SK-N-SH (cell line): ENCODE data around the gene RAP1GAP.

Experiments used
- CHD2 ChIP-seq: fragments of 150-350 bp; IDR thresholded peaks from 2 replicates; pipeline ENCODE4 v1.6.1; 2018; ENCODE audit warnings: low read length; ENCODE audit not compliant: partially characterized antibody
- EZH2phosphoT487 ChIP-seq: fragments of 200-600 bp; sonication (generic); IDR thresholded peaks from 2 replicates; pipeline ENCODE4 v1.6.1; 2017; ENCODE audit warnings: low read depth, mixed run types, mild to moderate bottlenecking, antibody characterized with exemption, moderate library complexity, borderline replicate concordance
- GABPA ChIP-seq: IDR thresholded peaks from 2 replicates; pipeline ENCODE4 v1.4.0; 2012; ENCODE audit warnings: low read depth, mild to moderate bottlenecking
- POLR2AphosphoS5 ChIP-seq: IDR thresholded peaks from 2 replicates; pipeline ENCODE4 v1.6.1; 2012; ENCODE audit warnings: low read depth, low read length
- RAD21 ChIP-seq: IDR thresholded peaks from 2 replicates; pipeline ENCODE4 v1.6.1; 2012; ENCODE audit warnings: mild to moderate bottlenecking, low read length
- TAF1 ChIP-seq: IDR thresholded peaks from 2 replicates; pipeline ENCODE4 v1.6.1; 2012; ENCODE audit warnings: low read depth, mild to moderate bottlenecking, low read length, moderate library complexity, borderline replicate concordance
- TCF12 ChIP-seq: IDR thresholded peaks from 2 replicates; pipeline ENCODE4 v1.4.0; 2012
- TF ChIP-seq, protein P1 (sequence below): IDR thresholded peaks from 2 replicates; pipeline ENCODE4 v1.4.0; 2012; ENCODE audit warnings: low read depth
- TF ChIP-seq, protein P2 (sequence below): IDR thresholded peaks from 2 replicates; pipeline ENCODE4; 2012
- TF ChIP-seq, protein P3 (sequence below): fragments of 200-600 bp; sonication (generic); IDR thresholded peaks from 2 replicates; pipeline ENCODE4 v1.6.1; 2017; ENCODE audit warnings: antibody characterized with exemption, mild to moderate bottlenecking, moderate library complexity
- TF ChIP-seq, protein P4 (sequence below): IDR thresholded peaks from 2 replicates; pipeline ENCODE4 v1.6.1; 2012; ENCODE audit warnings: mild to moderate bottlenecking, low read depth, low read length, moderate library complexity

DNA sequence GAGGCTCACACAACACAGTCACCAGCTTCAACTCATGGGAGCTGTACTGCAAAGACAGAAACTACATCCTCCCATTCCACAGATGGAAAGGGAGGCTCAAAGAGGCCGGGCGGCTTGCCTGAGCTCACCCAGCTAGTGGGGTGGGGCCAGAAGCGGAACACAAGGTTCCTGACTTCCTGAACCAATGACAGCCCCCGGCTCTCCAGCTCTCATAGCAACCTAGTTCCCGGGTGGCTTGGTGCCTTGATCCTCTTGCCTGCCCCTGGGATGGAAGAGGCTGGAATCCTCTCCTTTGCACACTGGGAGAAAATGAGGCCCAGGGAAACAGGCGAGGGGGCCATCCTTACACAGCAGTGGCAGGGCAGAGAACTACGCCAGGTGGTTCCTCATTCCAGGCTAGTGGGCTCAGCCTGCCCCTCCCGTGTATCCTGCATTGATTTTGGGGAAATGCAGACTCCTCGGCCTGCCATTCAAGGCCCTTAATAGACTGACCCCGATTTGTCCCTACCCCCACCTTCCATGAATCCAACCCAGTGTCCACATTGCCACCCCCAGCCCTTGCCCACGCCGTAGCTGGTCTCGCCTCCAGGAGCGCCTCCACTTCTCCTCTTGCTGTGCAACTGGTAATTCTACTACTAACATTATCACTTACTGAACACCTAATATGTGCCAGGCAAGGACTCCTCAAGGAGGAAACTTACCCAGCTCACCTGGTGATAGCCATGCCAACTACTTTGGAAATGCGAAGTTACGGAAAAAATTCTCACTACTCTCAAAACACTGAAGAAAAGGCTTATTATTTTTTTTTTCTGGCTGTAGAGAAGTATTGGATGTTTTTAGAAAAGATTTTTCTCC lies 5.0 kb downstream of the RAP1GAP start:
- TF ChIP-seq GABPA (no peak), RAD21 (no peak), CHD2 (no peak), TCF12 (no peak), EZH2phosphoT487 (no peak), POLR2AphosphoS5 (no peak), TAF1 (no peak)
- TF ChIP-seq, protein P1, sequence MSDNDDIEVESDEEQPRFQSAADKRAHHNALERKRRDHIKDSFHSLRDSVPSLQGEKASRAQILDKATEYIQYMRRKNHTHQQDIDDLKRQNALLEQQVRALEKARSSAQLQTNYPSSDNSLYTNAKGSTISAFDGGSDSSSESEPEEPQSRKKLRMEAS, result no peak
- TF ChIP-seq, protein P2, sequence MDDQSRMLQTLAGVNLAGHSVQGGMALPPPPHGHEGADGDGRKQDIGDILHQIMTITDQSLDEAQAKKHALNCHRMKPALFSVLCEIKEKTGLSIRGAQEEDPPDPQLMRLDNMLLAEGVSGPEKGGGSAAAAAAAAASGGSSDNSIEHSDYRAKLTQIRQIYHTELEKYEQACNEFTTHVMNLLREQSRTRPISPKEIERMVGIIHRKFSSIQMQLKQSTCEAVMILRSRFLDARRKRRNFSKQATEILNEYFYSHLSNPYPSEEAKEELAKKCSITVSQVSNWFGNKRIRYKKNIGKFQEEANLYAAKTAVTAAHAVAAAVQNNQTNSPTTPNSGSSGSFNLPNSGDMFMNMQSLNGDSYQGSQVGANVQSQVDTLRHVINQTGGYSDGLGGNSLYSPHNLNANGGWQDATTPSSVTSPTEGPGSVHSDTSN, result no peak
- TF ChIP-seq, protein P3, sequence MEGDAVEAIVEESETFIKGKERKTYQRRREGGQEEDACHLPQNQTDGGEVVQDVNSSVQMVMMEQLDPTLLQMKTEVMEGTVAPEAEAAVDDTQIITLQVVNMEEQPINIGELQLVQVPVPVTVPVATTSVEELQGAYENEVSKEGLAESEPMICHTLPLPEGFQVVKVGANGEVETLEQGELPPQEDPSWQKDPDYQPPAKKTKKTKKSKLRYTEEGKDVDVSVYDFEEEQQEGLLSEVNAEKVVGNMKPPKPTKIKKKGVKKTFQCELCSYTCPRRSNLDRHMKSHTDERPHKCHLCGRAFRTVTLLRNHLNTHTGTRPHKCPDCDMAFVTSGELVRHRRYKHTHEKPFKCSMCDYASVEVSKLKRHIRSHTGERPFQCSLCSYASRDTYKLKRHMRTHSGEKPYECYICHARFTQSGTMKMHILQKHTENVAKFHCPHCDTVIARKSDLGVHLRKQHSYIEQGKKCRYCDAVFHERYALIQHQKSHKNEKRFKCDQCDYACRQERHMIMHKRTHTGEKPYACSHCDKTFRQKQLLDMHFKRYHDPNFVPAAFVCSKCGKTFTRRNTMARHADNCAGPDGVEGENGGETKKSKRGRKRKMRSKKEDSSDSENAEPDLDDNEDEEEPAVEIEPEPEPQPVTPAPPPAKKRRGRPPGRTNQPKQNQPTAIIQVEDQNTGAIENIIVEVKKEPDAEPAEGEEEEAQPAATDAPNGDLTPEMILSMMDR, result no peak
- TF ChIP-seq, protein P4, sequence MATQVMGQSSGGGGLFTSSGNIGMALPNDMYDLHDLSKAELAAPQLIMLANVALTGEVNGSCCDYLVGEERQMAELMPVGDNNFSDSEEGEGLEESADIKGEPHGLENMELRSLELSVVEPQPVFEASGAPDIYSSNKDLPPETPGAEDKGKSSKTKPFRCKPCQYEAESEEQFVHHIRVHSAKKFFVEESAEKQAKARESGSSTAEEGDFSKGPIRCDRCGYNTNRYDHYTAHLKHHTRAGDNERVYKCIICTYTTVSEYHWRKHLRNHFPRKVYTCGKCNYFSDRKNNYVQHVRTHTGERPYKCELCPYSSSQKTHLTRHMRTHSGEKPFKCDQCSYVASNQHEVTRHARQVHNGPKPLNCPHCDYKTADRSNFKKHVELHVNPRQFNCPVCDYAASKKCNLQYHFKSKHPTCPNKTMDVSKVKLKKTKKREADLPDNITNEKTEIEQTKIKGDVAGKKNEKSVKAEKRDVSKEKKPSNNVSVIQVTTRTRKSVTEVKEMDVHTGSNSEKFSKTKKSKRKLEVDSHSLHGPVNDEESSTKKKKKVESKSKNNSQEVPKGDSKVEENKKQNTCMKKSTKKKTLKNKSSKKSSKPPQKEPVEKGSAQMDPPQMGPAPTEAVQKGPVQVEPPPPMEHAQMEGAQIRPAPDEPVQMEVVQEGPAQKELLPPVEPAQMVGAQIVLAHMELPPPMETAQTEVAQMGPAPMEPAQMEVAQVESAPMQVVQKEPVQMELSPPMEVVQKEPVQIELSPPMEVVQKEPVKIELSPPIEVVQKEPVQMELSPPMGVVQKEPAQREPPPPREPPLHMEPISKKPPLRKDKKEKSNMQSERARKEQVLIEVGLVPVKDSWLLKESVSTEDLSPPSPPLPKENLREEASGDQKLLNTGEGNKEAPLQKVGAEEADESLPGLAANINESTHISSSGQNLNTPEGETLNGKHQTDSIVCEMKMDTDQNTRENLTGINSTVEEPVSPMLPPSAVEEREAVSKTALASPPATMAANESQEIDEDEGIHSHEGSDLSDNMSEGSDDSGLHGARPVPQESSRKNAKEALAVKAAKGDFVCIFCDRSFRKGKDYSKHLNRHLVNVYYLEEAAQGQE, result no peak
